ENCODE results near the gene MNS1.

- TF ChIP-seq CTCF (IDR thresholded peaks at IDR 0.05) (no peak), ZFX (IDR thresholded peaks at IDR 0.05; ENCODE audit: borderline replicate concordance) (no peak)
Measured at GRCh38 chr15:56425976-56426375, 39.0 kb downstream of the MNS1 start.

Data from 22Rv1 (cell line).